Neural progenitor cell (in vitro differentiated cells): Measurements from ENCODE around the gene HOXC5. TPM values are rescaled to one million over a fixed set of nuclear protein-coding genes. Genes with fewer than 3 reads are reported as not detected.

Experiments used
- DNase-seq: peaks from one replicate; pipeline ENCODE4 v3.0.0-alpha.2; 2016; ENCODE audit warnings: low spot score
- H2AFZ ChIP-seq: fragments of 200-600 bp; sonication (generic); replicated peaks from 2 replicates; pipeline ENCODE4 v1.6.1; 2016; ENCODE audit warnings: antibody characterized with exemption
- H3F3A ChIP-seq: fragments of 200-600 bp; sonication (generic); 2 replicates; pipeline ENCODE4 v1.6.1; 2016; ENCODE audit warnings: antibody characterized with exemption, low read depth
- H3K27ac ChIP-seq: fragments of 200-600 bp; sonication (generic); 2 replicates; pipeline ENCODE4 v1.5.1; 2016; ENCODE audit warnings: mild to moderate bottlenecking
- H3K27me3 ChIP-seq: fragments of 200-600 bp; sonication (generic); 2 replicates; pipeline ENCODE4 v1.6.1; 2016; ENCODE audit warnings: mild to moderate bottlenecking, moderate library complexity
- H3K36me3 ChIP-seq: fragments of 200-600 bp; sonication (generic); 2 replicates; pipeline ENCODE4 v1.5.1; 2016
- H3K4me1 ChIP-seq: fragments of 200-600 bp; sonication (generic); 2 replicates; pipeline ENCODE4 v1.6.1; 2016; ENCODE audit warnings: mixed run types
- H3K4me2 ChIP-seq: fragments of 200-600 bp; sonication (generic); 2 replicates; pipeline ENCODE4 v1.6.1; 2016
- H3K4me3 ChIP-seq: fragments of 200-600 bp; sonication (generic); 2 replicates; pipeline ENCODE4 v1.5.1; 2016
- H3K79me2 ChIP-seq: fragments of 200-600 bp; sonication (generic); 2 replicates; pipeline ENCODE4 v1.6.1; 2016; ENCODE audit warnings: low read depth
- H3K9ac ChIP-seq: fragments of 200-600 bp; sonication (generic); 2 replicates; pipeline ENCODE4 v1.6.1; 2016
- H3K9me3 ChIP-seq: fragments of 200-600 bp; sonication (generic); 2 replicates; pipeline ENCODE4 v1.5.1; 2016; ENCODE audit warnings: low read depth
- H4K20me1 ChIP-seq: fragments of 200-600 bp; sonication (generic); 2 replicates; pipeline ENCODE4 v1.6.1; 2016; ENCODE audit warnings: low read depth
- H3K27ac Mint-ChIP-seq: 3 replicates; pipeline ENCODE4 v1.8.0; 2021; ENCODE audit warnings: mixed read lengths
- H3K27me3 Mint-ChIP-seq: 2 replicates; pipeline ENCODE4 v1.8.0; 2022; ENCODE audit warnings: low read depth, mild to moderate bottlenecking, inconsistent platforms, moderate library complexity, mixed read lengths; ENCODE audit not compliant: insufficient read depth
- H3K36me3 Mint-ChIP-seq: 3 replicates; pipeline ENCODE4 v1.8.0; 2021; ENCODE audit warnings: mixed read lengths
- H3K4me1 Mint-ChIP-seq: 3 replicates; pipeline ENCODE4 v1.8.0; 2021; ENCODE audit warnings: mixed read lengths
- H3K4me3 Mint-ChIP-seq: 3 replicates; pipeline ENCODE4 v1.8.0; 2021; ENCODE audit warnings: mild to moderate bottlenecking, moderate library complexity, mixed read lengths
- H3K9me3 Mint-ChIP-seq: 3 replicates; pipeline ENCODE4 v1.8.0; 2020; ENCODE audit warnings: mixed read lengths
- CTCF ChIP-seq: fragments of 200-600 bp; sonication (generic); IDR thresholded peaks from 2 replicates; pipeline ENCODE4 v1.5.1; 2017; ENCODE audit warnings: antibody characterized with exemption, mild to moderate bottlenecking
- EZH2 ChIP-seq: fragments of 200-600 bp; sonication (generic); IDR thresholded peaks from 2 replicates; pipeline ENCODE4 v1.6.1; 2017; ENCODE audit warnings: antibody characterized with exemption, mild to moderate bottlenecking, moderate library complexity
- EZH2phosphoT487 ChIP-seq: fragments of 200-600 bp; sonication (generic); IDR thresholded peaks from 2 replicates; pipeline ENCODE4 v1.6.1; 2017; ENCODE audit warnings: antibody characterized with exemption
- total RNA-seq: library from RNA; depleted of rRNA; stranded (reverse); fragments of >200 nt; gene quantifications from 2 replicates; pipeline ENCODE4 v1.2.3, GENCODE V29; 2015; ENCODE audit warnings: low replicate concordance

The HOXC5 gene
- total RNA-seq, 1 donor from 2014 or later, result not detected

GRCh38 chr12:53984901-53985691 lies 47.8 kb upstream of the HOXC5 start, which contains the start of gene HOXC10:
HOXC10 (plus strand) TSS chr12:53985146; CDS start chr12:53985260, 114 bp downstream.
- H3F3A ChIP-seq, result no peaks in the 10 kb centered on the region
- H3K4me3 ChIP-seq, result no peak within 1 kb of the TSS
- H3K4me2 ChIP-seq, result no peak within 1 kb of the TSS
- Mint-ChIP-seq H3K27ac (no peak within 1 kb of the TSS), H3K27me3 (peaks cover 99% of the 10 kb centered on the region), H3K36me3 (no peaks in the 10 kb centered on the region), H3K4me3 (no peak within 1 kb of the TSS), H3K9me3 (peaks cover 9% of the 10 kb centered on the region), H3K4me1 (no peaks in the 10 kb centered on the region)
- H3K36me3 ChIP-seq, result no peaks in the 10 kb centered on the region
- TF ChIP-seq EZH2 (no peak), EZH2phosphoT487 (no peak), CTCF (peak; percentile 55)
- H3K9me3 ChIP-seq, result no peaks in the 10 kb centered on the region
- peak; percentile 73 for DNase-seq
- H3K27me3 ChIP-seq, result peaks cover 100% of the 10 kb centered on the region
- H2AFZ ChIP-seq, result no peak within 1 kb of the TSS
- H3K9ac ChIP-seq, result no peak within 1 kb of the TSS
- no peaks in the 10 kb centered on the region for H3K4me1 ChIP-seq
- H3K79me2 ChIP-seq, result no peaks in the 10 kb centered on the region
- peaks cover 86% of the 10 kb centered on the region for H4K20me1 ChIP-seq
- no peak within 1 kb of the TSS for H3K27ac ChIP-seq

GRCh38 chr12:53985692-53985993 lies 47.2 kb upstream of the HOXC5 start:
- no peak overlapping the region for H3K4me2 ChIP-seq

DNA sequence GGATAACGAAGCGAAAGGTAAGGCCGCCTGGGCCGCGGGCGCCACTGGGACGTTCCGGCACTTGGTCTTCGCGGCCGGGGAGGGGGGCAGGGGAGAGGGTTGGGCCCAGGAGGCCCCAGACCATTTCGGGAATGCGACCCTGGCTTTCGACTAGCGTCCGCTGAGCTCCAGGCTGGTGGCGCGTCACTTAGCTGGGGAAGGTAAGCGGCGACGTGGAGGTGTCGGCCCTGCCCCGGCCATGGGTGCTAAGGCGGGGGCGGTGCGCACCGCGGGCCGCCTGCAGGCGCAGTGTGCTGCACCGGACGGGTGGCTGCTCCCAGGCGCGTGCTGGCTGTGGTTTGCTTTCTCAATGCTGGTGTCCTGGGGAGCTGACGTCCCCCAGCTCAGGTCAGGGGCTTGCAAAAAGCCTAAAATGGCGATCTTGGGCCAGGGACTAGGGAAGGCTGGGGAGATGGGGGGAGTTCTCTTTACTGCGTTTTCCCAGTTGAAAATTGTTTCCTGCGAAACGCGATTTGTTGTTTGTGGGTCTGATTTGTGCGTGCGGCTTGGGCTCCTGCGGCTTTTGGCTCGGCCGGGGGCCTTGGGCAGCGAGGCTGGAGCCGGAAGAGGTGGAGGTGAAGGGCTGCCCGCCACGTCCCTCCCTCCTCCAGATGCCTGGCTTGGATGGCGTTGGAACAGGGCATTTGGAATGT lies 46.7 kb upstream of the HOXC5 start:
- Histone ChIP-seq H4K20me1 (peaks cover 85% of the 10 kb centered on the region), H3K79me2 (no peaks in the 10 kb centered on the region), H3K4me2 (no peak overlapping the region), H3K9me3 (no peaks in the 10 kb centered on the region), H3K27ac (no peak overlapping the region), H3K27me3 (peaks cover 100% of the 10 kb centered on the region), H2AFZ (no peak overlapping the region), H3K4me3 (no peak overlapping the region), H3K36me3 (no peaks in the 10 kb centered on the region), H3K9ac (no peak overlapping the region), H3K4me1 (no peaks in the 10 kb centered on the region), H3F3A (no peaks in the 10 kb centered on the region)
- no peak overlapping the region for H3K27ac Mint-ChIP-seq
- peaks cover 9% of the 10 kb centered on the region for H3K9me3 Mint-ChIP-seq
- TF ChIP-seq EZH2, result peak; percentile 99
- TF ChIP-seq EZH2phosphoT487, result peak; percentile 97
- no peak for TF ChIP-seq CTCF
- no peak for DNase-seq
- H3K4me1 Mint-ChIP-seq, result no peaks in the 10 kb centered on the region
- no peak overlapping the region for H3K4me3 Mint-ChIP-seq
- no peaks in the 10 kb centered on the region for H3K36me3 Mint-ChIP-seq
- peaks cover 99% of the 10 kb centered on the region for H3K27me3 Mint-ChIP-seq

More at GRCh38 chr12:53985692-53985993, 47.2 kb upstream of the HOXC5 start:
- Histone ChIP-seq H3F3A (no peaks in the 10 kb centered on the region), H3K4me3 (no peak overlapping the region), H4K20me1 (peaks cover 86% of the 10 kb centered on the region), H3K27ac (no peak overlapping the region), H3K36me3 (no peaks in the 10 kb centered on the region), H3K4me1 (no peaks in the 10 kb centered on the region), H3K79me2 (no peaks in the 10 kb centered on the region), H3K9me3 (no peaks in the 10 kb centered on the region), H3K9ac (no peak overlapping the region), H2AFZ (no peak overlapping the region), H3K27me3 (peaks cover 100% of the 10 kb centered on the region)
- Mint-ChIP-seq H3K4me1 (no peaks in the 10 kb centered on the region), H3K27me3 (peaks cover 99% of the 10 kb centered on the region), H3K27ac (no peak overlapping the region), H3K36me3 (no peaks in the 10 kb centered on the region), H3K9me3 (peaks cover 9% of the 10 kb centered on the region), H3K4me3 (no peak overlapping the region)
- no peak for TF ChIP-seq EZH2
- no peak for TF ChIP-seq EZH2phosphoT487
- no peak for TF ChIP-seq CTCF
- DNase-seq, result no peak
